Common myeloid progenitor, CD34-positive (primary cell): Measurements from ENCODE around the gene ZFP64. TPM values are rescaled to one million over a fixed set of nuclear protein-coding genes. Genes with fewer than 3 reads are reported as not detected.

Experiments
- CTCF ChIA-PET: fragments of 350-600 bp; sonication (Branson Sonifier 250); formaldehyde crosslinking; loops from one replicate; lab custom pipeline; 2021; ENCODE audit warnings: antibody characterized with exemption; lab: Charles Lee
- POLR2A ChIA-PET: fragments of 350-600 bp; sonication (Branson Sonifier 250); formaldehyde crosslinking; loops from one replicate; lab custom pipeline; 2021; ENCODE audit warnings: antibody characterized with exemption; lab: Charles Lee
- DNase-seq, 3 donors: peaks; one replicate each; pipeline versions ENCODE4 v3.0.0 to v3.0.0-alpha.2; 2013
- H3K27ac ChIP-seq, 2 experiments: 1 replicate in 1 of 2; 2 replicates in 1 of 2; pipeline ENCODE4 v1.7.0; 2013; ENCODE audit warnings: inconsistent platforms in 2 of 2, low read length in 2 of 2, mild to moderate bottlenecking in 2 of 2, low read depth in 1 of 2, moderate library complexity in 1 of 2; ENCODE audit not compliant: severe bottlenecking in 2 of 2, insufficient read depth in 1 of 2, poor library complexity in 1 of 2
- H3K27me3 ChIP-seq, 5 experiments: replicated peaks in 2 of 5; 1 replicate in 3 of 5; 2 replicates in 2 of 5; pipeline versions ENCODE4 v1.6.1 to v1.7.0; 2013; ENCODE audit warnings: low read length in 4 of 5, mild to moderate bottlenecking in 2 of 5, moderate library complexity in 2 of 5, inconsistent platforms in 1 of 5; ENCODE audit not compliant: insufficient read depth in 5 of 5, control insufficient read depth in 4 of 5
- H3K36me3 ChIP-seq, 4 experiments: 1 replicate in 2 of 4; 2 replicates in 2 of 4; pipeline versions ENCODE4 v1.6.1 to v1.7.0; 2013; ENCODE audit warnings: low read length in 3 of 4, control low read depth in 1 of 4, mild to moderate bottlenecking in 1 of 4; ENCODE audit not compliant: control insufficient read depth in 4 of 4, insufficient read depth in 4 of 4
- H3K4me1 ChIP-seq, 4 experiments: 1 replicate in 3 of 4; 2 replicates in 1 of 4; pipeline versions ENCODE4 v1.6.1 to v1.7.1; 2013; ENCODE audit warnings: low read length in 3 of 4, mild to moderate bottlenecking in 3 of 4, control low read depth in 1 of 4, inconsistent platforms in 1 of 4, moderate library complexity in 1 of 4; ENCODE audit not compliant: control insufficient read depth in 4 of 4, insufficient read depth in 4 of 4; ENCODE audit errors: control extremely low read depth in 1 of 4
- H3K4me3 ChIP-seq, 7 experiments: 1 replicate in 4 of 7; 2 replicates in 3 of 7; pipeline versions ENCODE4 v1.5.1 to v1.7.0; 2013; ENCODE audit warnings: mild to moderate bottlenecking in 7 of 7, low read length in 6 of 7, moderate library complexity in 6 of 7, inconsistent platforms in 2 of 7, low read depth in 2 of 7, control low read depth in 1 of 7; ENCODE audit not compliant: insufficient read depth in 4 of 7, control insufficient read depth in 1 of 7; ENCODE audit errors: extremely low read depth in 1 of 7
- H3K9me3 ChIP-seq, 5 experiments: 1 replicate in 4 of 5; 2 replicates in 1 of 5; pipeline versions ENCODE4 v1.6.1 to v1.7.1; 2013; ENCODE audit warnings: low read length in 4 of 5, mild to moderate bottlenecking in 2 of 5, inconsistent platforms in 1 of 5, low read depth in 1 of 5, moderate library complexity in 1 of 5; ENCODE audit not compliant: control insufficient read depth in 4 of 5, insufficient read depth in 2 of 5; ENCODE audit errors: control extremely low read depth in 1 of 5
- WGBS: methylation state at CpG from one replicate; pipeline ENCODE4 v1.1.5; 2013; ENCODE audit not compliant: insufficient coverage; 5-methylcytosine and 5-hydroxymethylcytosine counted together
- polyA plus RNA-seq: library from polyadenylated mRNA; unstranded; fragments of 120-200 nt; gene quantifications from one replicate; pipeline ENCODE4 v1.2.1, GENCODE V29; 2013

The ZFP64 gene
- 8.6 TPM for polyA plus RNA-seq

GRCh38 chr20:52191132-52191915, at the start of gene ZFP64:
Gene ZFP64 (minus strand): TSS chr20:52191779. CDS start chr20:52191636, 143 bp downstream.
- CTCF ChIA-PET, result interaction anchor here (0.6 to 1.0 kb wide), 3 partner anchors 10 to 1322 kb away, joined by 3 to 5 read pairs (median 3); no protein-coding TSS in a partner anchor
- POLR2A ChIA-PET, result no interaction called here
- Histone ChIP-seq H3K36me3 (peaks cover 0 to 8% (median 3%) of the 10 kb centered on the region in 4 experiments), H3K4me1 (peaks cover 0 to 18% (median 12%) of the 10 kb centered on the region in 4 experiments), H3K4me3 (peak within 1 kb of the TSS; percentile 75 to 96 (median 93)), H3K27me3 (no peaks in the 10 kb centered on the region), H3K27ac (peak within 1 kb of the TSS; percentile 16 to 81), H3K9me3 (no peaks in the 10 kb centered on the region)
- peak; percentile 78 to 92 (median 83) for DNase-seq
- WGBS, result 0% methylated on average over 65 of the region's 70 CpGs

GRCh38 chr20:52240802-52241201, 49.2 kb upstream of the ZFP64 start:
- H3K4me1 ChIP-seq, result peaks cover 0 to 3% (median under 1%) of the 10 kb centered on the region in 4 experiments
- H3K36me3 ChIP-seq, result no peaks in the 10 kb centered on the region
- DNase-seq, result no peak
- peaks cover 0 to 3% (median 0%) of the 10 kb centered on the region in 5 experiments for H3K27me3 ChIP-seq
- POLR2A ChIA-PET, result no interaction called here
- H3K27ac ChIP-seq, result no peak overlapping the region
- CTCF ChIA-PET, result interaction anchor here (0.6 kb wide), 1 partner anchor 140 kb away, joined by 3 read pairs; no protein-coding TSS in a partner anchor
- 86% methylated on average over 1 of the region's 1 CpG for WGBS
- no peak overlapping the region for H3K4me3 ChIP-seq
- H3K9me3 ChIP-seq, result no peaks in the 10 kb centered on the region

DNA sequence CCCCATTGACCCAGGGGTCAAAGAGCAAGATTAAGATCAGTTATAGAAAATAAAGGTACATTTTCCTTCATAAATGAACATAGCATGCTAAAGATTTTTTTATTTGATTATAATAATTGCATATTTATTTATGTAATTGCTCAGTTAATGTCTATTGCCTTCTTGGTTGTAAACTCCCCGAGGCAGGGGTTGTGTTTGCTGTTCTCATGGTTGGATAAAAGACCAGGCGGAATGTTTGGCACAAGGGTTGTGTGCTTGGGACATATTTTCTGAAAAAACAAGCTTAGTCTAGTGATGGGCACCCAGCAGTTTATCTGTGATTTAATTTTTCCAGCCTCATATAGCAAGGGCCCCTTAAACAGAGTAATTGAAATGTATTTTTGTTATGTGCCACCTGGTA, 47.5 kb upstream of the ZFP64 start:
- Histone ChIP-seq H3K36me3 (no peaks in the 10 kb centered on the region), H3K4me1 (peaks cover 0 to 3% (median under 1%) of the 10 kb centered on the region in 4 experiments), H3K4me3 (no peak overlapping the region), H3K27ac (no peak overlapping the region), H3K27me3 (peaks cover 0 to 3% (median 0%) of the 10 kb centered on the region in 5 experiments), H3K9me3 (no peaks in the 10 kb centered on the region)
- WGBS, result 94% methylated on average over 2 of the region's 2 CpGs
- ChIA-PET POLR2A (no interaction called here), CTCF (no interaction called here)
- DNase-seq, result no peak

GRCh38 chr20:52236292-52236691, 44.7 kb upstream of the ZFP64 start:
- H3K4me3 ChIP-seq, result peak overlapping the region in 1 of 7 experiments; percentile 4
- H3K27ac ChIP-seq, result no peak overlapping the region
- peaks cover 0 to 1% (median 0%) of the 10 kb centered on the region in 4 experiments for H3K4me1 ChIP-seq
- no peak for DNase-seq
- ChIA-PET CTCF (no interaction called here), POLR2A (no interaction called here)
- WGBS, result 94% methylated on average over 7 of the region's 7 CpGs
- no peaks in the 10 kb centered on the region for H3K9me3 ChIP-seq
- H3K36me3 ChIP-seq, result no peaks in the 10 kb centered on the region
- peaks cover 0 to 3% (median 0%) of the 10 kb centered on the region in 5 experiments for H3K27me3 ChIP-seq

- CTCF ChIA-PET, result no interaction called here
- DNase-seq, result no peak
- Histone ChIP-seq H3K36me3 (no peaks in the 10 kb centered on the region), H3K4me3 (no peak overlapping the region), H3K27ac (no peak overlapping the region), H3K9me3 (no peaks in the 10 kb centered on the region), H3K27me3 (peaks cover 0 to 3% (median 0%) of the 10 kb centered on the region in 5 experiments), H3K4me1 (peaks cover 0 to 2% (median 0%) of the 10 kb centered on the region in 4 experiments)
- POLR2A ChIA-PET, result no interaction called here
- WGBS, result 94% methylated on average over 4 of the region's 4 CpGs
Measured at GRCh38 chr20:52235129-52235528, 43.5 kb upstream of the ZFP64 start.

GRCh38 chr20:52234302-52235045, 42.9 kb upstream of the ZFP64 start:
- no peaks in the 10 kb centered on the region for H3K36me3 ChIP-seq
- ChIA-PET POLR2A (no interaction called here), CTCF (no interaction called here)
- no peak for DNase-seq
- no peaks in the 10 kb centered on the region for H3K9me3 ChIP-seq
- H3K4me3 ChIP-seq, result no peak overlapping the region
- WGBS, result no CpG with 5 or more reads among the region's 1 CpG
- H3K27me3 ChIP-seq, result peaks cover 0 to 3% (median 0%) of the 10 kb centered on the region in 5 experiments
- peaks cover 0 to 2% (median 0%) of the 10 kb centered on the region in 4 experiments for H3K4me1 ChIP-seq
- no peak overlapping the region for H3K27ac ChIP-seq
